Keratinocyte (primary cell): Measurements from ENCODE around the gene SPPL2B. TPM values are rescaled to one million over a fixed set of nuclear protein-coding genes. Genes with fewer than 3 reads are reported as not detected.
"Not testable (repeated sequence)": the region's sequence is repeated elsewhere in the genome, so short reads cannot be mapped to it uniquely, and the experiment has no call there.

Experiments used
- DNase-seq: peaks from one replicate; pipeline ENCODE4 v3.0.0-alpha.2; 2011; ENCODE audit warnings: low read depth, missing footprints, low spot score
- FAIRE-seq: peaks from 2 replicates; lab custom pipeline; 2011; peaks lifted over from hg19 to GRCh38; lab: Jason Lieb, UNC
- H2AFZ ChIP-seq: 2 replicates; pipeline ENCODE4 v1.6.0; 2012; ENCODE audit warnings: low read length, control low read depth, inconsistent platforms; ENCODE audit not compliant: control insufficient read depth
- H3K27ac ChIP-seq: 2 replicates; pipeline ENCODE4 v1.5.1; 2011; ENCODE audit warnings: low read length; ENCODE audit not compliant: control insufficient read depth, insufficient read depth
- H3K27me3 ChIP-seq: 3 replicates; pipeline ENCODE4 v1.6.0; 2011; ENCODE audit warnings: low read length; ENCODE audit not compliant: control insufficient read depth, insufficient read depth; ENCODE audit errors: extremely low read depth
- H3K36me3 ChIP-seq, 2 experiments: 2 replicates in 1 of 2; 3 replicates in 1 of 2; pipeline ENCODE4 v1.5.1; 2011; ENCODE audit warnings: low read length in 2 of 2, mild to moderate bottlenecking in 1 of 2; ENCODE audit not compliant: control insufficient read depth in 2 of 2, insufficient read depth in 2 of 2; ENCODE audit errors: extremely low read depth in 1 of 2
- H3K4me1 ChIP-seq: 3 replicates; pipeline ENCODE4 v1.5.1; 2011; ENCODE audit warnings: low read length; ENCODE audit not compliant: control insufficient read depth, insufficient read depth; ENCODE audit errors: extremely low read depth
- H3K4me2 ChIP-seq: 3 replicates; pipeline ENCODE4 v1.6.0; 2011; ENCODE audit warnings: low read depth, low read length; ENCODE audit not compliant: control insufficient read depth, insufficient read depth; ENCODE audit errors: extremely low read depth
- H3K4me3 ChIP-seq, 3 experiments: fragments of 200-600 bp in 1 of 3; sonication (generic) in 1 of 3; 2 replicates in 2 of 3; 3 replicates in 1 of 3; pipeline ENCODE4 v1.5.1; 2011 to 2016; ENCODE audit warnings: low read length in 3 of 3, mild to moderate bottlenecking in 3 of 3, control low read depth in 2 of 3, inconsistent platforms in 1 of 3, low read depth in 1 of 3, mixed read lengths in 1 of 3, mixed run types in 1 of 3, moderate library complexity in 1 of 3; ENCODE audit not compliant: control insufficient read depth in 2 of 3, insufficient read depth in 2 of 3; ENCODE audit errors: extremely low read depth in 1 of 3
- H3K79me2 ChIP-seq: 2 replicates; pipeline ENCODE4 v1.6.0; 2012; ENCODE audit warnings: low read length; ENCODE audit not compliant: control insufficient read depth, insufficient read depth
- H3K9ac ChIP-seq: 3 replicates; pipeline ENCODE4 v1.6.0; 2011; ENCODE audit warnings: low read length; ENCODE audit not compliant: control insufficient read depth, insufficient read depth; ENCODE audit errors: extremely low read depth
- H3K9me1 ChIP-seq: 3 replicates; pipeline ENCODE4 v1.6.0; 2011; ENCODE audit warnings: low read length; ENCODE audit not compliant: control insufficient read depth, insufficient read depth; ENCODE audit errors: extremely low read depth
- H3K9me3 ChIP-seq: 2 replicates; pipeline ENCODE4 v1.5.1; 2012; ENCODE audit warnings: low read depth, low read length; ENCODE audit not compliant: control insufficient read depth
- H4K20me1 ChIP-seq: 3 replicates; pipeline ENCODE4 v1.6.0; 2011; ENCODE audit warnings: low read length; ENCODE audit not compliant: control insufficient read depth, insufficient read depth; ENCODE audit errors: extremely low read depth
- EZH2 ChIP-seq: IDR thresholded peaks from one replicate; pipeline ENCODE4 v1.6.1; 2012; ENCODE audit warnings: inconsistent platforms, mild to moderate bottlenecking, low read length, moderate library complexity
- dilution Hi-C: fragments of 300-500 bp; cut with MboI; formaldehyde crosslinking; loops from one replicate; pipeline ENCODE4 v1.7.0; 2020; ENCODE audit warnings: low sequenced_read_pairs; ENCODE audit not compliant: extremely low pct_ligation_motif_present
- polyA plus RNA-seq, 5 experiments: library from polyadenylated mRNA; depleted of rRNA in 3 of 5; stranded (reverse) in 3 of 5; stranded (forward) in 1 of 5; unstranded in 1 of 5; fragments of >200 nt; gene quantifications; 1 replicate in 1 of 5; 2 replicates in 3 of 5; 3 replicates in 1 of 5; pipeline versions ENCODE4 v1.2.1 to v1.2.3, GENCODE V29; 2011 to 2012; ENCODE audit warnings: missing spikeins in 2 of 5, low read depth in 1 of 5, low replicate concordance in 1 of 5
- TF ChIP-seq, protein P1 (sequence below), 3 experiments: IDR thresholded peaks in 1 of 3; conservative IDR thresholded peaks in 1 of 3; optimal IDR thresholded peaks in 1 of 3; 2 replicates in 2 of 3; 3 replicates in 1 of 3; pipeline versions ENCODE3 to v1.5.1; 2011; ENCODE audit warnings: low read length in 3 of 3, mild to moderate bottlenecking in 3 of 3, moderate library complexity in 2 of 3, control low read depth in 1 of 3, inconsistent platforms in 1 of 3; ENCODE audit not compliant: insufficient read depth in 2 of 3; ENCODE audit errors: extremely low read depth in 1 of 3

The SPPL2B gene
- polyA plus RNA-seq, 1 donor (not counting 4 experiments of a cell fraction or from before 2014, with no cell fraction given): 9.3 TPM

DNA sequence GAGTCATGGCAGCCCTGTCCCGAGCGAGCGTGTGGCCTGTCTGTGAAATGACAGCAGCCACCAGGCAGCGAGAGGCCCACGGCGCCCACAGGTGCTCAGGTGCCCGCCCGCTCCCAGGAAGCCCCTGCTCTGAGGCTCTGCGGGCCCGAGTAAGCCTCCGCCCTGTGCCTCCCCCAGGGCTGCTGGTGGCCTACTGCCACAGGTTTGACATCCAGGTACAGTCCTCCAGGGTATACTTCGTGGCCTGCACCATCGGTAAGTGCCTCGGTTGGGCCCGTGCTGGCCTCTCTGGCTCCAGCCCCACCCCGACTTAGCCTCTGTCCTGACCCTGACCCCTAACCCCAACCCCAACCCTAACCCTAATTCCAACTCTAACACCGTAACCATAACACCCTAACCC is 16.6 kb downstream of the SPPL2B start:
- no peaks in the 10 kb centered on the region for H3K9me3 ChIP-seq
- peaks cover 0 to 13% of the 10 kb centered on the region in 2 experiments for H3K36me3 ChIP-seq
- no peak overlapping the region for H2AFZ ChIP-seq
- no peaks in the 10 kb centered on the region for H3K79me2 ChIP-seq
- H3K4me3 ChIP-seq: no peak overlapping the region
- no peak overlapping the region for H3K9ac ChIP-seq
- H3K4me2 ChIP-seq: no peak overlapping the region
- no peak for TF ChIP-seq EZH2
- TF ChIP-seq, protein P1, sequence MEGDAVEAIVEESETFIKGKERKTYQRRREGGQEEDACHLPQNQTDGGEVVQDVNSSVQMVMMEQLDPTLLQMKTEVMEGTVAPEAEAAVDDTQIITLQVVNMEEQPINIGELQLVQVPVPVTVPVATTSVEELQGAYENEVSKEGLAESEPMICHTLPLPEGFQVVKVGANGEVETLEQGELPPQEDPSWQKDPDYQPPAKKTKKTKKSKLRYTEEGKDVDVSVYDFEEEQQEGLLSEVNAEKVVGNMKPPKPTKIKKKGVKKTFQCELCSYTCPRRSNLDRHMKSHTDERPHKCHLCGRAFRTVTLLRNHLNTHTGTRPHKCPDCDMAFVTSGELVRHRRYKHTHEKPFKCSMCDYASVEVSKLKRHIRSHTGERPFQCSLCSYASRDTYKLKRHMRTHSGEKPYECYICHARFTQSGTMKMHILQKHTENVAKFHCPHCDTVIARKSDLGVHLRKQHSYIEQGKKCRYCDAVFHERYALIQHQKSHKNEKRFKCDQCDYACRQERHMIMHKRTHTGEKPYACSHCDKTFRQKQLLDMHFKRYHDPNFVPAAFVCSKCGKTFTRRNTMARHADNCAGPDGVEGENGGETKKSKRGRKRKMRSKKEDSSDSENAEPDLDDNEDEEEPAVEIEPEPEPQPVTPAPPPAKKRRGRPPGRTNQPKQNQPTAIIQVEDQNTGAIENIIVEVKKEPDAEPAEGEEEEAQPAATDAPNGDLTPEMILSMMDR (optimal IDR thresholded peaks at IDR 0.05 in 1 of 3, IDR thresholded peaks at IDR 0.05 in 1 of 3, conservative IDR thresholded peaks at IDR 0.05 in 1 of 3; ENCODE audit: extremely low read depth in 1 of 3, insufficient read depth in 2 of 3, low read length in 3 of 3): no peak
- FAIRE-seq: no peak
- H4K20me1 ChIP-seq: no peaks in the 10 kb centered on the region
- H3K27ac ChIP-seq: no peak overlapping the region
- H3K4me1 ChIP-seq: no peaks in the 10 kb centered on the region
- H3K9me1 ChIP-seq: no peaks in the 10 kb centered on the region
- DNase-seq: no peak
- H3K27me3 ChIP-seq: no peaks in the 10 kb centered on the region
- dilution Hi-C loops: no loop called here

DNA sequence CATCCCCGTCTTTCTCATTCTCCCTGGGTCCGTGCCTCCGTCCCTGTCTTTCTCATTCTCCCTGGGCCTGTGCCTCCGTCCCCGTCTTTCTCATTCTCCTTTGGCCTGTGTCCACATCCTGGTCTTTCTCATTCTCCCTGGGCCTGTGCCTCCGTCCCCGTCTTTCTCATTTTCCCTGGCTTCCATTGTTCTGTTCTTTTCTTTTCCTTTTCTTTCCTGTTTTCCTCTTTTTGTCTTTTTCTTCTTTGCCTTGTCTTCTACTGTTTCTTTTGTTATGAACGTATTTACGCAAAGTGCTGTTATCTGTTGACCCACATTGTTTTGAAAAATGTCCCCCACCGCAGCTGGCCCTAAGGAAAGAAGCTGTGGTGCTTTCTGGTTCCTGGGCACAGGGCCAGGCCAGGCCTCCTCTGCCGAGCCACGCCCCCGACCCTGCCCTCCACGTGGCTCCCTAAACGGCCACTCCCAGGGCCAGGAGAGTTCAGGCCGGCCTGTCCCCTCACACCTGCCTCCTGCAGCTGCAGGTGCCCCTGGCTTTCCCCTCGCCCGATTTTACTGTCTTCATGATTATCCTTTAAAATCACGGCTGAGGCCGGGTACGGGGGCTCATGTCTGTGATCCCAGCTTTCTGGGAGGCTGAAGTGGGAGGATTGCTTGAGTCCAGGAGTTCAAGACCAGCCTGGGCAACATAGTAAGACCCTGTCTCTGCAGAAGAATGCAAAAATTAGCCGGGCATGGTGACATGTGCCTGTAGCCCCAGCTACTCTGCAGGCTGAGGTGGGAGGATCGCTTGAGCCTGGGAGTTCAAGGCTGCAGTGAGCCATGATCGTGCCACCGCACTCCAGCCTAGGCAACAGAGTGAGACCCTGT is 17.5 kb downstream of the SPPL2B start:
- H2AFZ ChIP-seq: no peak overlapping the region
- dilution Hi-C loops: no loop called here
- no peaks in the 10 kb centered on the region for H3K79me2 ChIP-seq
- H3K27me3 ChIP-seq: no peaks in the 10 kb centered on the region
- H3K27ac ChIP-seq: no peak overlapping the region
- no peaks in the 10 kb centered on the region for H3K9me1 ChIP-seq
- H3K36me3 ChIP-seq: peaks cover 0 to 14% of the 10 kb centered on the region in 2 experiments
- H3K9ac ChIP-seq: no peak overlapping the region
- no peaks in the 10 kb centered on the region for H4K20me1 ChIP-seq
- H3K4me1 ChIP-seq: no peaks in the 10 kb centered on the region
- no peaks in the 10 kb centered on the region for H3K9me3 ChIP-seq
- DNase-seq: no peak
- no peak for TF ChIP-seq EZH2
- TF ChIP-seq, protein P1 (optimal IDR thresholded peaks at IDR 0.05 in 1 of 3, IDR thresholded peaks at IDR 0.05 in 1 of 3, conservative IDR thresholded peaks at IDR 0.05 in 1 of 3; ENCODE audit: extremely low read depth in 1 of 3, insufficient read depth in 2 of 3, low read length in 3 of 3): no peak
- no peak overlapping the region for H3K4me2 ChIP-seq
- FAIRE-seq: no peak
- no peak overlapping the region for H3K4me3 ChIP-seq

DNA sequence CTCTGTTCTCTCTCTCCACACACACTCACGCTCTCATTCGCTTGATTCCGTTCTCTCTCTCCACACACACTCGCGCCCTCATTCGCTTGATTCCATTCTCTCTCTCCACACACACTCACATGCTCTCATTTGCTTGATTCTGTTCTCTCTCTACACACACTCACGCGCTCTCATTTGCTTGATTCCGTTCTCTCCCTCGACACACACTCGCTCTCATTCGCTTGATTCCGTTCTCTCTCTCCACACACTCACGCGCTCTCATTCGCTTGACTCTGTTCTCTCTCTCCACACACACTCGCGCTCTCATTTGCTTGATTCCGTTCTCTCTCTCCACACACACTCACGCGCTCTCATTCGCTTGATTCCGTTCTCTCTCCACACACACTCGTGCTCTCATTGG is 21.3 kb downstream of the SPPL2B start:
- H2AFZ ChIP-seq, H3K9me3 ChIP-seq, dilution Hi-C loops, DNase-seq, H3K9me1 ChIP-seq, H3K79me2 ChIP-seq, H3K4me2 ChIP-seq, H3K4me1 ChIP-seq, H3K27ac ChIP-seq, H3K27me3 ChIP-seq, H4K20me1 ChIP-seq, H3K4me3 ChIP-seq, FAIRE-seq, H3K9ac ChIP-seq: not testable (repeated sequence)
- H3K36me3 ChIP-seq: peaks cover 0 to 16% of the 10 kb centered on the region in 2 experiments
